Measurements from ENCODE around the gene NUP93.

Gene NUP93

GRCh38 chr16:56684256-56684925 is 45.5 kb upstream of the NUP93 start:
- TF ChIP-seq POLR2AphosphoS5 (IDR thresholded peaks at IDR 0.05; ENCODE audit: low read depth, low read length) (no peak), TAF1 (IDR thresholded peaks at IDR 0.05; ENCODE audit: borderline replicate concordance, insufficient read depth, low read length) (no peak), FOXP2 (optimal IDR thresholded peaks at IDR 0.05; ENCODE audit: borderline replicate concordance, extremely low read depth, extremely low read length, insufficient read depth) (no peak), SIN3A (IDR thresholded peaks at IDR 0.05; ENCODE audit: borderline replicate concordance, insufficient read depth, low read length) (no peak), REST (IDR thresholded peaks at IDR 0.05; ENCODE audit: insufficient read depth in 1 of 2, low read depth in 2 of 2, low read length in 2 of 2) (no peak)

DNA sequence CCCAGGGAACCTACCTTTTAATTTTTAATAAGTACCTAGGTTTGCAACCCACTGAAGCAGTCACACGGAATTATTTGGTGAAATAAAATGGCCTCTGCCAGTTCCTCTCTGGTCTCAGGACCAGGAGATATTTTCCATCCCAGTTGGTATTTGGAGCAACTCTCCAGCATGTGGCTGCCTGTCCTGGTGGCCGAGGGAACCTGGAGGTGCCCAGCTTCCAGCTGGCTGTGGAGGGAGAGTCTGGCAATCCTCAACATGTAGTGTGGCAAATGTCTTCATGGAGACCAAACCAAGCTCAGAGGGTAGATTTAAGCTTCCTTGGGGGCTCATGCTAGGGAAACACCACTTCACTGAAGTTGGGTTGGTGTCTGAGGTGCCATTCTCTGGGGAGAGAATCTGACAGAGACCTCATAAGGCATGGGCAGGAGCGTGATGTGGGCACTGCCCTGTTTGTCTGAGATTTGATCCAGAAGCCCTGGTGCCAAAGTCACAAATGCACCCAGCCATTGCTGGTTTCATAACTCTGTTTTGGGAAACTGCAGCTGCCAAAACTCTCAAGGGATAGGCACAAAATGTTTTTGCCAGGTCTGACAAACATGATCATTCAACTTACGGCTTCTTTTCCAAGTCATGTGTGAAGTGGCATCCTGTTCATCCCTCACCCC is 44.9 kb upstream of the NUP93 start:
- TF ChIP-seq TAF1 (IDR thresholded peaks at IDR 0.05; ENCODE audit: borderline replicate concordance, insufficient read depth, low read length): no peak
- no peak for TF ChIP-seq POLR2AphosphoS5 (IDR thresholded peaks at IDR 0.05; ENCODE audit: low read depth, low read length)
- no peak for TF ChIP-seq REST (IDR thresholded peaks at IDR 0.05; ENCODE audit: insufficient read depth in 1 of 2, low read depth in 2 of 2, low read length in 2 of 2)
- TF ChIP-seq FOXP2 (optimal IDR thresholded peaks at IDR 0.05; ENCODE audit: borderline replicate concordance, extremely low read depth, extremely low read length, insufficient read depth): no peak
- no peak for TF ChIP-seq SIN3A (IDR thresholded peaks at IDR 0.05; ENCODE audit: borderline replicate concordance, insufficient read depth, low read length)

GRCh38 chr16:56686758-56687157 is 43.2 kb upstream of the NUP93 start:
- TF ChIP-seq SIN3A (IDR thresholded peaks at IDR 0.05; ENCODE audit: borderline replicate concordance, insufficient read depth, low read length): no peak
- TF ChIP-seq REST (IDR thresholded peaks at IDR 0.05; ENCODE audit: insufficient read depth in 1 of 2, low read depth in 2 of 2, low read length in 2 of 2): no peak
- no peak for TF ChIP-seq FOXP2 (optimal IDR thresholded peaks at IDR 0.05; ENCODE audit: borderline replicate concordance, extremely low read depth, extremely low read length, insufficient read depth)
- no peak for TF ChIP-seq TAF1 (IDR thresholded peaks at IDR 0.05; ENCODE audit: borderline replicate concordance, insufficient read depth, low read length)
- no peak for TF ChIP-seq POLR2AphosphoS5 (IDR thresholded peaks at IDR 0.05; ENCODE audit: low read depth, low read length)

GRCh38 chr16:56688762-56689161 is 41.2 kb upstream of the NUP93 start:
- TF ChIP-seq TAF1 (IDR thresholded peaks at IDR 0.05; ENCODE audit: borderline replicate concordance, insufficient read depth, low read length) (no peak), FOXP2 (optimal IDR thresholded peaks at IDR 0.05; ENCODE audit: borderline replicate concordance, extremely low read depth, extremely low read length, insufficient read depth) (no peak)

GRCh38 chr16:56689171-56689570 is 40.8 kb upstream of the NUP93 start:
- TF ChIP-seq FOXP2 (optimal IDR thresholded peaks at IDR 0.05; ENCODE audit: borderline replicate concordance, extremely low read depth, extremely low read length, insufficient read depth) (no peak), POLR2AphosphoS5 (IDR thresholded peaks at IDR 0.05; ENCODE audit: low read depth, low read length) (no peak), TAF1 (IDR thresholded peaks at IDR 0.05; ENCODE audit: borderline replicate concordance, insufficient read depth, low read length) (no peak), REST (IDR thresholded peaks at IDR 0.05; ENCODE audit: insufficient read depth in 1 of 2, low read depth in 2 of 2, low read length in 2 of 2) (no peak), SIN3A (IDR thresholded peaks at IDR 0.05; ENCODE audit: borderline replicate concordance, insufficient read depth, low read length) (no peak)

Data from PFSK-1 (cell line).